Measurements from ENCODE around the gene SNX21.
A peak's percentile ranks its signal among the peaks of the same experiment; 100 is the strongest.
"Not testable (repeated sequence)": the region's sequence is repeated elsewhere in the genome, so short reads cannot be mapped to it uniquely, and the experiment has no call there.

The SNX21 gene

GRCh38 chr20:45833030-45833882 lies at the start of gene SNX21:
Gene SNX21, plus strand, starts transcription at chr20:45833799. Its CDS starts 121 bp downstream, at chr20:45833920.
- peak within 1 kb of the TSS; percentile 52 for H3K4me3 ChIP-seq (ENCODE audit: low read depth, low read length)

GRCh38 chr20:45788351-45788750 lies 45.2 kb upstream of the SNX21 start:
- H3K4me3 ChIP-seq (ENCODE audit: low read depth, low read length), result no peak overlapping the region

- H3K4me3 ChIP-seq (ENCODE audit: low read depth, low read length), result peak overlapping the region; percentile 76
Measured at GRCh38 chr20:45792317-45793118, 41.1 kb upstream of the SNX21 start.

GRCh38 chr20:45796337-45797065 lies 37.1 kb upstream of the SNX21 start:
- no peak overlapping the region for H3K4me3 ChIP-seq (ENCODE audit: low read depth, low read length)

- not testable (repeated sequence) for H3K4me3 ChIP-seq (ENCODE audit: low read depth, low read length)
Measured at GRCh38 chr20:45797510-45797909, 36.1 kb upstream of the SNX21 start.

GRCh38 chr20:45797955-45798354 lies 35.6 kb upstream of the SNX21 start:
- H3K4me3 ChIP-seq (ENCODE audit: low read depth, low read length), result not testable (repeated sequence)

GRCh38 chr20:45798935-45799642 lies 34.5 kb upstream of the SNX21 start:
- H3K4me3 ChIP-seq (ENCODE audit: low read depth, low read length), result no peak overlapping the region

- no peak overlapping the region for H3K4me3 ChIP-seq (ENCODE audit: low read depth, low read length)
Measured at GRCh38 chr20:45801851-45802250, 31.7 kb upstream of the SNX21 start.

GRCh38 chr20:45810191-45810970 lies 23.2 kb upstream of the SNX21 start:
- H3K4me3 ChIP-seq (ENCODE audit: low read depth, low read length), result no peak overlapping the region

- peak within 1 kb of the TSS; percentile 95 for H3K4me3 ChIP-seq (ENCODE audit: low read depth, low read length)
Measured at GRCh38 chr20:45812157-45813005, 21.2 kb upstream of the SNX21 start, which contains the start of gene UBE2C. Gene UBE2C, plus strand, starts transcription at chr20:45812644. Its CDS starts 52 bp downstream, at chr20:45812696.

- peak overlapping the region; percentile 95 for H3K4me3 ChIP-seq (ENCODE audit: low read depth, low read length)
Measured at GRCh38 chr20:45813006-45813340, 20.6 kb upstream of the SNX21 start.

- peak overlapping the region; percentile 95 for H3K4me3 ChIP-seq (ENCODE audit: low read depth, low read length)
Measured at GRCh38 chr20:45813489-45813888, 20.1 kb upstream of the SNX21 start.

- H3K4me3 ChIP-seq (ENCODE audit: low read depth, low read length), result no peak overlapping the region
Measured at GRCh38 chr20:45814314-45814713, 19.3 kb upstream of the SNX21 start.

- no peak overlapping the region for H3K4me3 ChIP-seq (ENCODE audit: low read depth, low read length)
Measured at GRCh38 chr20:45816951-45817350, 16.6 kb upstream of the SNX21 start.

GRCh38 chr20:45817376-45818194 lies 16.0 kb upstream of the SNX21 start:
- H3K4me3 ChIP-seq (ENCODE audit: low read depth, low read length), result no peak overlapping the region

- no peak overlapping the region for H3K4me3 ChIP-seq (ENCODE audit: low read depth, low read length)
Measured at GRCh38 chr20:45818239-45818638, 15.4 kb upstream of the SNX21 start.

- H3K4me3 ChIP-seq (ENCODE audit: low read depth, low read length), result no peak overlapping the region
Measured at GRCh38 chr20:45819466-45819865, 14.1 kb upstream of the SNX21 start.

- no peak overlapping the region for H3K4me3 ChIP-seq (ENCODE audit: low read depth, low read length)
Measured at GRCh38 chr20:45821947-45822346, 11.7 kb upstream of the SNX21 start.

Data from iPS-11a (cell line).